ENCODE data around the gene SORCS1.

Gene SORCS1

DNA sequence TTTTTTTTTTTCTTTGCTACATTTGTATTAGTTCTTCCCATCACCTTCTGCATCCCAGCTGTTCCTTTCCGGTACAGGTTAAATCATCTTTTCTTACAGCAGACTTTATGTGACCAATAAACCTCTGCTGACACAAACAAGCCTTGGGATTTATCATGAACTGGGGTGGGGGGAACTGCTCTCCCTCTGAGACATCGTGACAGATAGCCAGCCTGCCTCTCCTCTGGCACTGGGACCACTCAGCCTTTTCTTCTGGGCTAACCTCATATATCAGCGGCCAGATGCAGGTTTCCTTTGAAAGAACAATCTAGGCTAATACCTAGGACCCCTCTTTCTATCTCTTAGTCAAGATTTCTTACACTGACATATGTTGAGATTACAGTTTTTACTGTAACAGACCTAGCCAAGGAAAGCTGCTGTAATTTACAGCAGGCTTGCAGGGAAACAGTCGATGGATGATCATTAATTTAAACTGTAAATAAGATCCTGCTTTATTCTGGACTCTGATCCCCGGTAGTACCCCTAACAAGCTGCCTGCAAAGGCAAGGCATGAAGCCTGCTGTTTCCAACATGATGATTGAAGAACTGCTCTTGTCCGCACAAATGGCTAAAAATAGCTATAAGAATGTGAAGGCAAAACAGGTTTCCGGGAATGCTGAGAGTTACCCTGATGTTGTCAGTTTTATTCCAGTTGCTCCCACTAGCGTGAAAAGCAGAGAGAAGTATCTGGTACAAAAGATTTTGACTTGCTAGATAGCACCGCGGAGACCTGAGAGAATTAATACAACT is 338.7 kb downstream of the SORCS1 start:
- H3K4me1 Mint-ChIP-seq = peaks cover 8% of the 10 kb centered on the region
- H3K27ac Mint-ChIP-seq = no peak overlapping the region

DNA sequence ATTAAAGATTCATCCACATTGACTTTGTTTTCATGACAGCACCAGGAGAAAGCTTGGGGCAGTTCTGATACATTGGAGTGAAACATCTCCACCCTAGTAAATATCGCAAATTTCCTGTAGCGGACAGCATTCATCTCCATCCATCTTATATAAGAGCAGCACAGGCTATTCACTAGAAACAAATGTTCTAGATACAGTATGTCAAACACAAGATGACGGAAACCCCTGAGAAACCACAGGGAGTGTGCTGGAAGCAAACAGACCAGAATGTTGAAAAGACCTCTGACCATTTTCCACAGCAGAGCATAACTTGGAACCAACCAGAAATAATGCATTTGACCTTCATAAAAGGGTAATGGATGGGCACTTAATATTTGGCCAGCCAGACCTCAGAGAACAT is 343.9 kb downstream of the SORCS1 start:
- Mint-ChIP-seq H3K36me3 (ENCODE audit: low read depth) (no peaks in the 10 kb centered on the region), H3K27me3 (ENCODE audit: low read depth, poor library complexity) (peaks cover 7% of the 10 kb centered on the region), H3K4me3 (no peak overlapping the region), H3K4me1 (peaks cover 2% of the 10 kb centered on the region), H3K27ac (no peak overlapping the region), H3K9me3 (no peaks in the 10 kb centered on the region)
- DNase-seq = no peak
- TF ChIP-seq CTCF (IDR thresholded peaks at IDR 0.05) = no peak

More for the DNA sequence above, 338.7 kb downstream of the SORCS1 start:
- Mint-ChIP-seq H3K27me3 (ENCODE audit: low read depth, poor library complexity) (peaks cover 7% of the 10 kb centered on the region), H3K4me3 (no peak overlapping the region), H3K9me3 (no peaks in the 10 kb centered on the region), H3K36me3 (ENCODE audit: low read depth) (no peaks in the 10 kb centered on the region)
- DNase-seq = no peak
- no peak for TF ChIP-seq CTCF (IDR thresholded peaks at IDR 0.05)

DNA sequence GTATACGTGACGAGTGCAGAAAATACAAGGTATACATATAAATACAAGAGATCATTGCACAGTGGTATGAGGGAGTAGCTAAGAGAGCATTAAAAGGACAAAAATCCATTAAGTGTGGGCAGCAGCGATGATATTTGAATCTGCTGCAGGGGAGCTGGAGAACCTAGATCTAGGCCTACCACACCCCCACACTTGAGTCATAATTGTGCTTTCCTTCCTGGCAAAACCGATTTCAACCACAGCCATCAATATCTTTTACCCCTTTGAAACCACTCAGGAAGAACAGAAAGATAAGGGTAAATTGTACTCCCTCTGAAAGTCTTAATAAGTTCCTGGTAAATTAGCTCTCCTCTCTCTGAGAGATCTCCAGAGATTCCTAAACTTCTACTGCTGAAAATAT is 345.0 kb downstream of the SORCS1 start:
- TF ChIP-seq CTCF (IDR thresholded peaks at IDR 0.05) = no peak
- no peak for DNase-seq
- Mint-ChIP-seq H3K36me3 (ENCODE audit: low read depth) (no peaks in the 10 kb centered on the region), H3K27ac (peak overlapping the region; percentile 1), H3K9me3 (no peaks in the 10 kb centered on the region), H3K4me3 (no peak overlapping the region), H3K27me3 (ENCODE audit: low read depth, poor library complexity) (peaks cover 3% of the 10 kb centered on the region), H3K4me1 (no peaks in the 10 kb centered on the region)

GRCh38 chr10:106816318-106817085 is 348.0 kb downstream of the SORCS1 start:
- Mint-ChIP-seq H3K4me3 (no peak overlapping the region), H3K36me3 (ENCODE audit: low read depth) (no peaks in the 10 kb centered on the region), H3K4me1 (no peaks in the 10 kb centered on the region), H3K27me3 (ENCODE audit: low read depth, poor library complexity) (peaks cover 1% of the 10 kb centered on the region), H3K27ac (no peak overlapping the region), H3K9me3 (no peaks in the 10 kb centered on the region)
- no peak for DNase-seq
- TF ChIP-seq CTCF (IDR thresholded peaks at IDR 0.05) = no peak

DNA sequence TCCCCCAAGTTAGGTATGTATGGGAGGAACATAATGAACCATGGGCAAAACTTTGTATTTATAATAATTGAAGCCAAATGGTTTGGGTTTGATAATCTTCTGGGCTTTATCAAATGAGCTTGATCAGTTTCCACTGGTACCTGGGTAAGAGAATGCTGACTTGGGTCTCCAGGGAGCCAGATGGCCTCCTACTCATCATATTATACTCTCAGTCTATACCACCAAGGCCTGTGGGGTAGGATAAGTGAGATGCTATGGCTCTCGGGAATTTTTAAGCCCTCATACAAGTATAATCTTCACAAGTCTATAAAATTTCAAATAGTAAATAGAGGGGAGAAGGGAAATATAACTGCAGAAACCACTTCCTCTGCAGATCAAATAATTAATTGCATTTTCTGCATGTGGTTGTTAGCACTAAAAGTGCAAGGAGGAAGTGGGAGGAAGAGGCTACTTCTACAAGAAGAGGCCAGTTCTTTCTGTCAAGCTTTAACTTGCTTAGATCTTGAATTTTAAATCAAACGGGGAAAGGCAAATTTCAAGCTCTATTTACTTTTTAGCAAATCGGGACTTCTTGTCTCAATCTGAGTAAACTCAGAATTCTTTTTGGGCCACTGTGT is 349.0 kb downstream of the SORCS1 start:
- Mint-ChIP-seq H3K27ac (no peak overlapping the region), H3K36me3 (ENCODE audit: low read depth) (no peaks in the 10 kb centered on the region), H3K4me1 (no peaks in the 10 kb centered on the region), H3K27me3 (ENCODE audit: low read depth, poor library complexity) (no peaks in the 10 kb centered on the region), H3K9me3 (no peaks in the 10 kb centered on the region), H3K4me3 (no peak overlapping the region)
- no peak for DNase-seq
- no peak for TF ChIP-seq CTCF (IDR thresholded peaks at IDR 0.05)
